HUES6 (cell line): ENCODE data around the gene SLC20A1.
"Not testable (repeated sequence)": the region's sequence is repeated elsewhere in the genome, so short reads cannot be mapped to it uniquely, and the experiment has no call there.

Experiments used
- H3K27ac ChIP-seq: 2 replicates; pipeline ENCODE4 v1.7.0; 2013; ENCODE audit warnings: low read depth, mild to moderate bottlenecking, low read length, inconsistent platforms
- H3K27me3 ChIP-seq: 2 replicates; pipeline ENCODE4 v1.6.1; 2013; ENCODE audit warnings: low read length; ENCODE audit not compliant: control insufficient read depth, insufficient read depth
- H3K36me3 ChIP-seq: 2 replicates; pipeline ENCODE4 v1.6.1; 2013; ENCODE audit warnings: low read length; ENCODE audit not compliant: control insufficient read depth, insufficient read depth
- H3K4me1 ChIP-seq: 2 replicates; pipeline ENCODE4 v1.6.1; 2013; ENCODE audit warnings: low read length; ENCODE audit not compliant: control insufficient read depth, insufficient read depth
- H3K4me3 ChIP-seq: 2 replicates; pipeline ENCODE4 v1.5.1; 2013; ENCODE audit warnings: low read depth, low read length
- H3K9ac ChIP-seq: one replicate; pipeline ENCODE4 v1.6.1; 2013; ENCODE audit warnings: mild to moderate bottlenecking, low read length
- H3K9me3 ChIP-seq: 2 replicates; pipeline ENCODE4 v1.6.1; 2013; ENCODE audit warnings: low read depth, low read length; ENCODE audit not compliant: control insufficient read depth, insufficient read depth

The SLC20A1 gene

DNA sequence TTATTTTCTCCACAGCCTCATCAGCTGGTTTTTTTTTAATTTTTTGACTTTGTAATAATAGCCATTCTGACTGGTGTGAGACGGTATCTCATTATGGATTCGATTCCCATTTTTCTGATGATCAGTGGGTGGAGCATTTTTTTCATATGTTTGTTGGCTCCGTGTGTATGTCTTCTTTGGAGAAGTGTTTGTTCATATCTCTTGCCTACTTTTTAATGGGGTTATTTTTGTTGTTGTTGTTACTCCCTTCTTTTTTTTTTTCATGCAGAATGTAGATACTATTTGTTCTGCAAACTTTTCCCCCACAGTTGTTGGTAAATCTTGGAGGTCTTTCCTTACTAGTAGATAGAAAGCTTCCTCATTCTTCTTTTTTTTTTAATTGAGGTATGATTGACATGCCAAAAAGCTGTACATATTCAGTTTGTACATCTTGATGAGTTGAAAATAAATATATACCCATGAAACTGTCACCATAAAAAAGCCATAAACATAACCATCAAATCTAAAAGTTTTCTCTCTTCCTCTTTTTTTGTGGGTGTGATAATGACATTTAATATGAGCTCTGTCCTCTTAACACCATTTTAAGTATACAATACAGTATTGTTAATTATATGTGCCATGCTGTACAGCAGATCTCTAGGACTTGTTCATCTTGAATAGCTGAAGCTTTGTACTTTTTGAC is 53.2 kb downstream of the SLC20A1 start:
- H3K9ac ChIP-seq = no peak overlapping the region
- H3K27ac ChIP-seq = no peak overlapping the region
- no peaks in the 10 kb centered on the region for H3K4me1 ChIP-seq

GRCh38 chr2:112699984-112700667 is 54.4 kb downstream of the SLC20A1 start:
- no peaks in the 10 kb centered on the region for H3K27me3 ChIP-seq
- H3K36me3 ChIP-seq = no peaks in the 10 kb centered on the region
- no peak overlapping the region for H3K4me3 ChIP-seq
- H3K9me3 ChIP-seq = no peaks in the 10 kb centered on the region
- H3K4me1 ChIP-seq = no peaks in the 10 kb centered on the region
- no peak overlapping the region for H3K9ac ChIP-seq
- H3K27ac ChIP-seq = no peak overlapping the region

More for the DNA sequence above, 53.2 kb downstream of the SLC20A1 start:
- H3K9me3 ChIP-seq = no peaks in the 10 kb centered on the region
- H3K36me3 ChIP-seq = no peaks in the 10 kb centered on the region
- no peak overlapping the region for H3K4me3 ChIP-seq
- H3K27me3 ChIP-seq = no peaks in the 10 kb centered on the region

DNA sequence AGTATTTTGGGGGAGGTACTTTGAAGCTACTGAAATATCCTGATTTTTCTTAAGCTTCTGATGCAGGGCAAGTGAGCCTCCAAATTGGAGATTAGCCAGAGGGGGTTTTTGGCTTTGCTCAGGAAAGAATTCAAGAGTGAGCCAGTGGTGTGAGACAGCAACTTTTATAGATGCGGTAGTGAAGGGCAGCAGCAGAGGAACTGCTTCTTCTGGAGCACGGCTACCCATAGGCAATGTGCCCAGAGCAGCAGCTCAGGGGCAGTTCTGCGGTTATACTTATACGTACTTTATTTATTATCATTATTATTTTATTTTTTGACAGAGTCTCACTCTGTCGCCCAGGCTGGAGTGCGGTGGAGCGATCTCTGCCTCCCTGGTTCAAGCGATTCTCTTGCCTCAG is 55.3 kb downstream of the SLC20A1 start:
- Histone ChIP-seq H3K9me3 (no peaks in the 10 kb centered on the region), H3K4me1 (no peaks in the 10 kb centered on the region; the same call in 1 of the 2 replicates), H3K27ac (no peak overlapping the region), H3K27me3 (no peaks in the 10 kb centered on the region), H3K4me3 (no peak overlapping the region), H3K9ac (no peak overlapping the region), H3K36me3 (no peaks in the 10 kb centered on the region)

GRCh38 chr2:112703684-112704083 is 57.9 kb downstream of the SLC20A1 start:
- Histone ChIP-seq H3K9ac (no peak overlapping the region), H3K27me3 (no peaks in the 10 kb centered on the region), H3K4me1 (no peaks in the 10 kb centered on the region; the same call in 1 of the 2 replicates), H3K36me3 (no peaks in the 10 kb centered on the region), H3K27ac (no peak overlapping the region), H3K4me3 (no peak overlapping the region), H3K9me3 (no peaks in the 10 kb centered on the region)

DNA sequence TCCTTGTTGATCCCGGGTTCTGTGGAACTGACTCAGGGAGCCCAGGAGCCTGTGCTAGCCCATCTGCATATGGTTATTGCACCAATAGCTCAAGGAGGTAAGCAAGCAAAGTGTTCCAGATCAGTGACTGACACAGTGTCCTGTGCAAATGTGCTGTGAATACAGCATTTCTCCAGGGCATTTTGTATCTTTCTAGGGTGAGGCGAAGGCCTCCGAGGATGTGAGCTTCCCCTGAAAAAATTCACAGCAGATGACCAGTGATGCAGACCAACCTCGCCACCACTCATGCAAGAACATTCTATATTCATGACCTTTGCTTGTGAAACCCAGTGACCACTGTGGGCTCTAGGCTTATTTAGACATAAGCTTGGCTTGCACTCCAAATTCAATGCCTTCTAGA is 59.8 kb downstream of the SLC20A1 start:
- Histone ChIP-seq H3K4me3 (no peak overlapping the region), H3K27me3 (no peaks in the 10 kb centered on the region), H3K4me1 (no peaks in the 10 kb centered on the region; the same call in 1 of the 2 replicates), H3K9ac (no peak overlapping the region), H3K36me3 (no peaks in the 10 kb centered on the region), H3K9me3 (no peaks in the 10 kb centered on the region), H3K27ac (no peak overlapping the region)

GRCh38 chr2:112706170-112706664 is 60.5 kb downstream of the SLC20A1 start:
- Histone ChIP-seq H3K9ac (no peak overlapping the region), H3K4me1 (no peaks in the 10 kb centered on the region; the same call in 1 of the 2 replicates), H3K36me3 (no peaks in the 10 kb centered on the region), H3K27ac (no peak overlapping the region), H3K4me3 (no peak overlapping the region), H3K27me3 (no peaks in the 10 kb centered on the region), H3K9me3 (no peaks in the 10 kb centered on the region)

DNA sequence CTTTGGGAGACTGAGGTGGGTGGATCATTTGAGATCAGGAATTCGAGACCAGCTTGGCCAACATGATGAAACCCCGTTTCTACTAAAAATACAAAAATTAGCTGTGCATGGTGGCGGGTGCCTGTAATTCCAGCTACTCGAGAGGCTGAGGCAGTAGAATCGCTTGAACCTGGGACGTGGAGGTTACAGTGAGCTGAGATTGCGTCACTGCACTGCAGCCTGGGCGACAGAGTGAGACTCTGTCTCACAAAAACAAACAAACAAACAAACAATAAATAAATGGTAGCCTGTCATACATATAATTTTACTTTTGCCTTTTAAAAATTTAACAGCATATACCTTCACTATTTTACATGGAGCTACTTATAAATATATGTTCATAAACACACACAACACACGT is 61.2 kb downstream of the SLC20A1 start:
- not testable (repeated sequence) for H3K4me3 ChIP-seq, H3K27me3 ChIP-seq, H3K36me3 ChIP-seq, H3K27ac ChIP-seq, H3K9me3 ChIP-seq, H3K4me1 ChIP-seq, H3K9ac ChIP-seq

DNA sequence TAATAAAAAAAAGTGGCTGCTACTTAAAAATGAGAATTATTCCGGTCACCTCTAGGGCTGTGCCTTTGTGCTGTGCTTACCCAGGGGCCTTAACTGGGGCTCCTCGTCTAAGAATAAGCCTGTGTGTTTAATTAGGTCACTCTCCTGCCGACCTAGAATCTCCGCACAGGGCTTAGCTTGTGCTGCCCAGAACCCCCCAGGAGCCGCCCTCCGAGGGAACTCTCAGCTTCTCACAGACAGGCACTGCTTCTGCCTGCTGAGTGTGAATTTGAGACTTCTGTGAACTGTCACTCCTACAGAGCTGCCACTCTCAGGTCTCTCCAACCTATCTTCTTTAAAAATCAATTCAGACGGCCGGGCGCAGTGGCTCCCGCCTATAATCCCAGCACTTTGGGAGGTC is 63.2 kb downstream of the SLC20A1 start:
- Histone ChIP-seq H3K27ac (no peak overlapping the region), H3K9ac (no peak overlapping the region)

GRCh38 chr2:112709703-112710102 is 64.0 kb downstream of the SLC20A1 start:
- Histone ChIP-seq H3K9ac (no peak overlapping the region), H3K36me3 (no peaks in the 10 kb centered on the region), H3K9me3 (no peaks in the 10 kb centered on the region), H3K27ac (no peak overlapping the region), H3K4me1 (no peaks in the 10 kb centered on the region; the same call in 1 of the 2 replicates), H3K4me3 (no peak overlapping the region), H3K27me3 (no peaks in the 10 kb centered on the region)

More for the DNA sequence above, 63.2 kb downstream of the SLC20A1 start:
- H3K4me1 ChIP-seq = no peaks in the 10 kb centered on the region; the same call in 1 of the 2 replicates
- H3K9me3 ChIP-seq = no peaks in the 10 kb centered on the region
- no peaks in the 10 kb centered on the region for H3K27me3 ChIP-seq
- H3K36me3 ChIP-seq = no peaks in the 10 kb centered on the region
- H3K4me3 ChIP-seq = no peak overlapping the region

- H3K9me3 ChIP-seq = no peaks in the 10 kb centered on the region
- H3K4me1 ChIP-seq = no peaks in the 10 kb centered on the region; the same call in 1 of the 2 replicates
- H3K27ac ChIP-seq = no peak overlapping the region
- no peaks in the 10 kb centered on the region for H3K36me3 ChIP-seq
- no peak overlapping the region for H3K4me3 ChIP-seq
- H3K27me3 ChIP-seq = no peaks in the 10 kb centered on the region
- H3K9ac ChIP-seq = no peak overlapping the region
Measured at GRCh38 chr2:112710956-112711750, 65.4 kb downstream of the SLC20A1 start.

GRCh38 chr2:112712465-112712864 is 66.7 kb downstream of the SLC20A1 start:
- Histone ChIP-seq H3K9ac (no peak overlapping the region), H3K4me1 (no peaks in the 10 kb centered on the region; the same call in 1 of the 2 replicates), H3K27me3 (no peaks in the 10 kb centered on the region), H3K9me3 (no peaks in the 10 kb centered on the region), H3K4me3 (no peak overlapping the region), H3K36me3 (no peaks in the 10 kb centered on the region), H3K27ac (no peak overlapping the region)
